ENCODE measurements around the gene PIGP. TPM values are rescaled to one million over a fixed set of nuclear protein-coding genes. Genes with fewer than 3 reads are reported as not detected.

The PIGP gene
- total and polyA plus RNA-seq, 2 of the 13 experiments (the other 11 are each of a cell fraction or from before 2014, with no cell fraction given), result 14.8 to 33.4 TPM

GRCh38 chr21:37117204-37117603 lies 44.3 kb upstream of the PIGP start (continued):
- TF ChIP-seq AGO2 (optimal IDR thresholded peaks at IDR 0.05; ENCODE audit: low read depth, low read length), result no peak
- TF ChIP-seq ARNT2 (CRISPR knock-in tag; IDR thresholded peaks at IDR 0.05; ENCODE audit: low read depth), result no peak
- no peak for TF ChIP-seq ZNF274 (CRISPR knock-in tag; IDR thresholded peaks at IDR 0.05)
- TF ChIP-seq NR3C1 (CRISPR knock-in tag; IDR thresholded peaks at IDR 0.05), result no peak
- TF ChIP-seq ZNF292 (CRISPR knock-in tag; IDR thresholded peaks at IDR 0.05; ENCODE audit: borderline replicate concordance, low read depth), result no peak
- no peak for TF ChIP-seq ZNF609 (CRISPR knock-in tag; IDR thresholded peaks at IDR 0.05; ENCODE audit: borderline replicate concordance)
- TF ChIP-seq SOX6 (IDR thresholded peaks at IDR 0.05), result no peak
- TF ChIP-seq SOX6 (CRISPR knock-in tag; IDR thresholded peaks at IDR 0.05), result peak; percentile 69; the same call in 1 of the 2 replicates
- TF ChIP-seq KLF9 (CRISPR knock-in tag; IDR thresholded peaks at IDR 0.05; ENCODE audit: low read depth), result no peak
- TF ChIP-seq ZMAT3 (CRISPR knock-in tag; conservative IDR thresholded peaks at IDR 0.05), result no peak
- TF ChIP-seq ZNF792 (CRISPR knock-in tag; IDR thresholded peaks at IDR 0.05), result no peak
- TF ChIP-seq HES4 (CRISPR knock-in tag; IDR thresholded peaks at IDR 0.05; ENCODE audit: borderline replicate concordance), result no peak
- TF ChIP-seq POLR2A (IDR thresholded peaks at IDR 0.05; ENCODE audit: insufficient read depth in 1 of 2, low read depth in 2 of 2, low read length in 2 of 2), result no peak
- TF ChIP-seq ELF1 (CRISPR knock-in tag; IDR thresholded peaks at IDR 0.05), result no peak
- no peak for TF ChIP-seq MTF1 (CRISPR knock-in tag; IDR thresholded peaks at IDR 0.05)
- no peak for TF ChIP-seq MYPOP (CRISPR knock-in tag; IDR thresholded peaks at IDR 0.05)
- TF ChIP-seq FIP1L1 (IDR thresholded peaks at IDR 0.05; ENCODE audit: borderline replicate concordance, insufficient read depth, low read depth, low read length), result no peak
- no peak for TF ChIP-seq CREB3 (CRISPR knock-in tag; IDR thresholded peaks at IDR 0.05)
- TF ChIP-seq KDM6A (CRISPR knock-in tag; IDR thresholded peaks at IDR 0.05; ENCODE audit: low read depth), result no peak
- TF ChIP-seq ZNF782 (CRISPR knock-in tag; IDR thresholded peaks at IDR 0.05; ENCODE audit: borderline replicate concordance), result no peak
- no peak for TF ChIP-seq KDM5B (CRISPR knock-in tag; IDR thresholded peaks at IDR 0.05; ENCODE audit: borderline replicate concordance)
- TF ChIP-seq SNAI1 (CRISPR knock-in tag; IDR thresholded peaks at IDR 0.05; ENCODE audit: borderline replicate concordance), result no peak
- no peak for TF ChIP-seq ZFP36 (IDR thresholded peaks at IDR 0.05; ENCODE audit: borderline replicate concordance, low read depth, low read length, partially characterized antibody)
- no peak for TF ChIP-seq ZHX1 (CRISPR knock-in tag; IDR thresholded peaks at IDR 0.05; ENCODE audit: low read depth)
